Lower leg skin (tissue), 4 donors: Measurements from ENCODE around the gene CPZ. TPM values are rescaled to one million over a fixed set of nuclear protein-coding genes. Genes with fewer than 3 reads are reported as not detected.

Experiments
- DNase-seq, 2 donors: peaks; one replicate each; pipeline ENCODE4 v3.0.0-alpha.2; 2019; ENCODE audit warnings: low spot score in 2 of 2
- H3K4me3 ChIP-seq: fragments of 200-600 bp; sonication (generic); 2 replicates; pipeline ENCODE4 v1.5.1; 2017; ENCODE audit warnings: mild to moderate bottlenecking, low read depth; ENCODE audit not compliant: poor library complexity, severe bottlenecking
- CTCF ChIP-seq, 3 donors: fragments of 450-650 bp; IDR thresholded peaks; one replicate each; pipeline ENCODE4 v1.5.1; 2016; ENCODE audit warnings: antibody characterized with exemption in 3 of 3, mild to moderate bottlenecking in 3 of 3, moderate library complexity in 2 of 3
- POLR2A ChIP-seq, 2 donors: fragments of 450-650 bp; IDR thresholded peaks; one replicate each; pipeline ENCODE4 v1.6.1; 2016 to 2017; ENCODE audit warnings: antibody characterized with exemption in 2 of 2, mild to moderate bottlenecking in 1 of 2, moderate library complexity in 1 of 2
- WGBS, 2 donors: methylation state at CpG; one replicate each; pipeline ENCODE4 v1.1.5; 2018; 5-methylcytosine and 5-hydroxymethylcytosine counted together
- intact Hi-C: fragments of 100-400 bp; cut with DNase I; formaldehyde crosslinking; loops from one replicate; pipeline ENCODE4 v1.15.0; 2023; ENCODE audit warnings: low total_unique reads
- total RNA-seq, 4 donors: library from RNA; depleted of rRNA; stranded (reverse); fragments of >200 nt; gene quantifications; one replicate each; pipeline ENCODE4 v1.1.0, GENCODE V29; 2016

CPZ gene
- total RNA-seq, 4 donors from 2014 or later = 0.91 to 10.2 TPM; not detected in 2

DNA sequence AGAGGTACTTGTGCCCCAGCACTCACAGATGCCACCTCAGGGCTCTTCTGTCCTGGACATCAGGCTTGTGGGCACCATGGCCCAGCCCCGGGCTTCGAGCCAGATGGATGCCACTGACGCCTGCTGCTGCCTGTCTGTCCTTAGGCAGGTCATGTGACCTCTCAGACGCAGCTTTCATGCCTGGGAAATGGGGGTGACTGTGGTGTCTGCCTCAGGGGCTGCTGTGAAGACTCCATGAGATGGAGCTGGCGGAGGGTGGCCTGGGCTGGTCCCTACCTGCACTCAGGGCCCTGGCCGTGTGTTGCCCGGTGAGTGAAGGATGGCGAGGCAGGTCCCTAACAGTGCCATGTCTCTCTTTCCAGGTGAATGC lies 6.5 kb downstream of the CPZ start:
- H3K4me3 ChIP-seq = no peak overlapping the region
- no peak for TF ChIP-seq CTCF (IDR thresholded peaks at IDR 0.05)
- TF ChIP-seq POLR2A (IDR thresholded peaks at IDR 0.05) = no peak
- 73 to 78% methylated on average over 5 to 8 of the region's 8 CpGs for WGBS, 2 donors
- intact Hi-C loops = no loop called here
- DNase-seq = no peak

DNA sequence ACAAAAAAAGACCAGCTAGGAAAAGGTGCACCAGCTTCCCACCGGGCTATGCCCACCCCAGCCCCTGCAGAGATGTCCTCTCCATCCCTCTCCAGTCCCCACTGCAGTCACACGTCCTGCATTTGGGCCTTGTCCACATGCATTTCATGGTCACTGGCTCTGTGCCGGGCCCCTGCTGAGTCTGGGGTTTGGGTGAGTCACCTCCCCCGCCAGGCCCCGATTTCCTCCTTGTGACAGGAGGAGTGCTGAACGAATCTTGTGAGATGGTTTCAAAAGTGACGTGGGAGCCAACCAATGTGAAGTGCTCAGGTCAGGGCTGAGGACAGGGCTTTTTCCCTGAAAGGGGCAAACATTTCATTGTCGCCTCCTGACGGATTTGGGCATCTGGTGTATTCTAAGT lies 7.1 kb downstream of the CPZ start:
- 60 to 64% methylated on average over 9 of the region's 9 CpGs for WGBS, 2 donors
- no peak for TF ChIP-seq CTCF (IDR thresholded peaks at IDR 0.05)
- no peak for TF ChIP-seq POLR2A (IDR thresholded peaks at IDR 0.05)
- DNase-seq = no peak
- H3K4me3 ChIP-seq = no peak overlapping the region
- intact Hi-C loops = no loop called here

- WGBS, 2 donors = 85 to 89% methylated on average over 13 of the region's 13 CpGs
- H3K4me3 ChIP-seq = no peak overlapping the region
- no peak for TF ChIP-seq CTCF (IDR thresholded peaks at IDR 0.05)
- TF ChIP-seq POLR2A (IDR thresholded peaks at IDR 0.05) = no peak
- DNase-seq = no peak
- intact Hi-C loops = no loop called here
Observed at GRCh38 chr4:8600266-8600665, 7.7 kb downstream of the CPZ start.

GRCh38 chr4:8600686-8601085 lies 8.1 kb downstream of the CPZ start:
- TF ChIP-seq CTCF (IDR thresholded peaks at IDR 0.05) (no peak), POLR2A (IDR thresholded peaks at IDR 0.05) (no peak)
- no peak overlapping the region for H3K4me3 ChIP-seq
- WGBS, 2 donors = 79 to 90% methylated on average over 11 to 12 of the region's 12 CpGs
- DNase-seq = no peak
- intact Hi-C loops = no loop called here

GRCh38 chr4:8601086-8601485 lies 8.5 kb downstream of the CPZ start:
- 88 to 93% methylated on average over 19 to 23 of the region's 23 CpGs for WGBS, 2 donors
- H3K4me3 ChIP-seq = no peak overlapping the region
- intact Hi-C loops = no loop called here
- DNase-seq = no peak
- TF ChIP-seq CTCF (IDR thresholded peaks at IDR 0.05) (no peak), POLR2A (IDR thresholded peaks at IDR 0.05) (no peak)

- 72 to 76% methylated on average over 10 of the region's 10 CpGs for WGBS, 2 donors
- no peak for DNase-seq
- intact Hi-C loops = no loop called here
- TF ChIP-seq CTCF (IDR thresholded peaks at IDR 0.05) (no peak), POLR2A (IDR thresholded peaks at IDR 0.05) (no peak)
- no peak overlapping the region for H3K4me3 ChIP-seq
Observed at GRCh38 chr4:8601556-8601955, 9.0 kb downstream of the CPZ start.
